Activated naive CD8-positive, alpha-beta T cell treated with anti-CD3 and anti-CD28 coated beads, Interleukin-2, amount 10 ng/mL, durations not matched to agents 7 days and 5 days (primary cell): ENCODE results near the gene CDON. TPM values are rescaled to one million over a fixed set of nuclear protein-coding genes. Genes with fewer than 3 reads are reported as not detected.

Experiments
- ATAC-seq: fragments of 150-1000 bp; cut with Tn5 transposase; one replicate; pipeline ENCODE4 v1.10.0; 2021; ENCODE audit warnings: low read depth, moderate library complexity
- POLR2A ChIA-PET: fragments of 350-600 bp; sonication (Branson Sonifier 250); formaldehyde crosslinking; loops from one replicate; lab custom pipeline; 2021; ENCODE audit warnings: antibody characterized with exemption; lab: Charles Lee
- DNase-seq: peaks from one replicate; pipeline ENCODE4 v3.0.0; 2021
- H3K27ac Mint-ChIP-seq: one replicate; pipeline ENCODE4 v1.8.0; 2022; ENCODE audit warnings: mild to moderate bottlenecking, mixed read lengths
- H3K27me3 Mint-ChIP-seq: one replicate; pipeline ENCODE4 v1.8.0; 2022; ENCODE audit warnings: mild to moderate bottlenecking, moderate library complexity, mixed read lengths
- H3K36me3 Mint-ChIP-seq: one replicate; pipeline ENCODE4 v1.8.0; 2021; ENCODE audit warnings: mild to moderate bottlenecking, mixed read lengths
- H3K4me1 Mint-ChIP-seq: one replicate; pipeline ENCODE4 v1.8.0; 2021; ENCODE audit warnings: mixed read lengths
- H3K4me3 Mint-ChIP-seq: one replicate; pipeline ENCODE4 v1.8.0; 2022; ENCODE audit warnings: mild to moderate bottlenecking, moderate library complexity, mixed read lengths
- H3K9me3 Mint-ChIP-seq: one replicate; pipeline ENCODE4 v1.8.0; 2021; ENCODE audit warnings: mixed read lengths
- total RNA-seq, 2 experiments: library from RNA; stranded (reverse); gene quantifications; one replicate each; pipeline ENCODE4 v1.2.3, GENCODE V29; 2021

Gene CDON
- total RNA-seq, 2 experiments from 2014 or later, result 3.4 to 3.9 TPM

DNA sequence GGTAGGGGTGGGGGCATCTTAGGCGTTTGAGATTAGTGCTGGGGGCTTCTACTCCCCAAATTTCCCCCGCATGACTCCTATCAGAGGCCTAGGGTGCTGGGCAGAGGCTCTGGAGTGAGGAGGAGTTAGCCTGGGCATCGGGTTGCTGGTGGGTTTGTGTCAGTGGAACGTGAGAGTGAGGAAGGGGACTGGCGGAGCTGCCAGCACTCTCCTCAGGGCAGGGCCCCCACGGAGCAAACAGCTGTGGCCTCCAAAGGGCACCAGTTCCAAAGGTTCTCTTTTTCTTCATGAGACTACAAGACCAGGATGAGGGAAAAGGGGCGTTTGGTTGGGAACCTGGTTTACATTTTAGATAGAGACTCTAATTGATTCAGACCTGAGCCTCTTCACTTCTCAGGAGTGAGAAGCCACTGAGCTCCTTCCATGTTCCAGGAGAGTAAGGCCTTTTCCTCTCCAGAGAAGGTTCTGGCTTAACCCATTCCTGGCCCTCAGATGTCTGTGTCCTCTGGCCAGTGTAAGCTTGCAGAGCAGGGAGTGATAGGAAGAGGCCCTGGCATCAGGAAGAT lies 35.6 kb upstream of the CDON start:
- Mint-ChIP-seq H3K36me3 (no peaks in the 10 kb centered on the region), H3K27me3 (peaks cover 6% of the 10 kb centered on the region), H3K4me3 (no peak overlapping the region), H3K4me1 (no peaks in the 10 kb centered on the region), H3K27ac (no peak overlapping the region), H3K9me3 (no peaks in the 10 kb centered on the region)
- POLR2A ChIA-PET, result no interaction called here
- ATAC-seq (no peak), DNase-seq (no peak)

DNA sequence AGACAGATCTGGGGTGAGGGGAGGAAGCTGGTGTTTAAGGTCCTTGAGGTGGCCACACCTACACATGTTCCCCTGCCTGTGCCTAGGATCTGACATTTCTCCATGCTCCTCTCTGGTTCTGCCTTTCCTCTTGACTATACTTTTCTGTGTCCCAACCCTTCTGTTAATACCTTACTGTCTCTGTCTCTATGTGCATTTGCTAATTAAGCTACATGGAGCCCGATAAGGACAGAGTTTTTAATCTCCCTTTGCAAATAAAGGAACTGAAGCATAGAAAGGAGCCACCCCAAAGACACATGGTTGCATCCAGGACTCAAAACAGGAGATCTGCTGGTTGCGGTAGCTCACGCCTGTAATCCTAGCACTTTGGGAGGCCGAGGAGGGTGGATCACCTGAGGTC lies 33.1 kb upstream of the CDON start:
- Mint-ChIP-seq H3K4me1 (no peaks in the 10 kb centered on the region), H3K36me3 (no peaks in the 10 kb centered on the region), H3K27me3 (peaks cover 13% of the 10 kb centered on the region), H3K27ac (no peak overlapping the region), H3K9me3 (no peaks in the 10 kb centered on the region), H3K4me3 (no peak overlapping the region)
- POLR2A ChIA-PET, result no interaction called here
- DNase-seq (no peak), ATAC-seq (no peak)

DNA sequence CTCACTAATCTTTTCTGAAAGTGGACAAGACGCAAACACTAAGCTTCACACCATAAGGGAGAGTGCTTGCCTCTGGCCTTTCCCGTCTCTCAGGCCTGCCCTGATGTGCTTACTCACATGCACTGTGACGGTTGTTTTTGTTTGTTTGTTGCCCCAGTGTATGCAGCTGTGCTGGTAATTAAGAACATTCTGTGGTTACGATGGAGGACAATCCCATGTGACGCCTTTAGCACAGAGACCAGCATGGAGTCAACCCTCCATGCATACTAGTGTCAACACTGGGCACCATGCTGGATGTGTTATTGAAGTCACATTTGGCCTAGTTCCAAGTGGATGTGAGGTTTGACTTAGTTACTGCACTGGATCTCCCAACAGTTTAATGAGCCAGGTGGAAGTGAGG lies 27.8 kb upstream of the CDON start:
- peaks cover under 1% of the 10 kb centered on the region for H3K4me1 Mint-ChIP-seq

DNA sequence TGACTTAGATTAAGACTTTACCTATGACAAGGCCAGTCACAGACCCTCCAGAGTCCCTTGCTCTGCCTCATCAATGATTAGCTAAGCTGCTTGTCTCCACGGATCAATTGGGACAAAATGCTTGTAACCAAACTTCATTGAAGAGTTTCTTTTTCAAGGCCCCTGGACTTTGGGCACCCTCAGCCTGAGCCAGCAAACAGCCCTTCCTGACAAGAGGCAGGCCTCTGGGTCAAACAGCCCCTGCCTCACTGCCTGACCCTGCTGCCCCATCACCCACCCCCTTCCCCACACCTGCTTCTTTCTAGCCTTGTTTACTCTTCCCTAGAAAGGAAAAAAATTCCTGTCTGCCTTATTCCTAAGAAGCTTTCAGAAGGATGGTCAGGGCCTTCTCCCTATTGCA lies 26.3 kb upstream of the CDON start:
- peaks cover 9% of the 10 kb centered on the region for H3K4me1 Mint-ChIP-seq
- H3K36me3 Mint-ChIP-seq, result no peaks in the 10 kb centered on the region
- ATAC-seq (no peak), DNase-seq (no peak)
- POLR2A ChIA-PET, result no interaction called here
- no peak overlapping the region for H3K27ac Mint-ChIP-seq
- H3K4me3 Mint-ChIP-seq, result no peak overlapping the region
- H3K27me3 Mint-ChIP-seq, result peaks cover 7% of the 10 kb centered on the region
- H3K9me3 Mint-ChIP-seq, result peaks cover 1% of the 10 kb centered on the region

More for the DNA sequence above, 27.8 kb upstream of the CDON start:
- Mint-ChIP-seq H3K9me3 (peaks cover 1% of the 10 kb centered on the region), H3K27me3 (peaks cover 10% of the 10 kb centered on the region), H3K27ac (no peak overlapping the region), H3K36me3 (no peaks in the 10 kb centered on the region), H3K4me3 (no peak overlapping the region)
- no peak for DNase-seq
- POLR2A ChIA-PET, result no interaction called here
- ATAC-seq, result no peak

DNA sequence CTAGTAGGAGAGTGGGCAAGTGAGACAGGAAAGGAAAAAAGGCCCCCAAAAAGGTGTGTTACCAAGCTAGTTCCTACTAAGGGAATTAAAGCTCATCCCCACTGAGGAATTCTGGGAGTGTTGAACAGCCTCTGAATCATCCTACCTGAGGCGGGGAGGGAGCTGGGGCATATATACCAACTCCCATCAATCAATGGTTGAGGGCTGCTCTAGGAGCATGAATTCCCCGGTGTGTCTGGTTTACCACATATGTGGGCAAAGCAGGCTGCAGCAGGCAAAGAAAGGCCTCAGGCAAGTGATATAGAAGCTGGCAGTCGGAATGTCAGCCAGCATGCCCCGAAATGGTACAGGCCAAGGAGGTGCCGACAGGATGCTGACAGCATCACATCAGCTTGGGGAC lies 23.6 kb upstream of the CDON start:
- Mint-ChIP-seq H3K4me3 (no peak overlapping the region), H3K9me3 (peaks cover 1% of the 10 kb centered on the region), H3K27ac (no peak overlapping the region), H3K36me3 (no peaks in the 10 kb centered on the region), H3K27me3 (peaks cover 6% of the 10 kb centered on the region), H3K4me1 (peaks cover 20% of the 10 kb centered on the region)
- DNase-seq (no peak), ATAC-seq (no peak)
- POLR2A ChIA-PET, result no interaction called here

DNA sequence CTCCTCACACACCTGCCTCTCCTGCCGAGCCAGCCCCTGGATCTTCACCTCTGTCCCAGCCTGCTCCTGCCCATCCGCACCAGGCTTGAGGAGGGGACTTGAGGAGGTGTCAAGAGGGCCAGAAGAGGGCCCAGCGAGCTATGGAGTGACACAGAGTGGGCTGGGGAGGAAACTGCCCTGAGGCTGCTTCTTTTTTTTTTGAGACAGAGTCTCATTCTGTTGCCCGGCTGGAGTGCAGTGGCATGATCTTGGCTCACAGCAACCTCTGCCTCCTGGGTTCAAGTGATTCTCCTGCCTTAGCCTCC lies 21.9 kb upstream of the CDON start:
- Mint-ChIP-seq H3K36me3 (no peaks in the 10 kb centered on the region), H3K4me3 (peak overlapping the region; percentile 81), H3K27ac (peak overlapping the region; percentile 98), H3K9me3 (peaks cover 1% of the 10 kb centered on the region), H3K4me1 (peaks cover 20% of the 10 kb centered on the region), H3K27me3 (peaks cover 4% of the 10 kb centered on the region)
- POLR2A ChIA-PET, result interaction anchor here (0.7 to 1.7 kb wide), 6 partner anchors 8 to 197 kb away, joined by 3 to 10 read pairs (median 5); partner anchors contain the start of genes CDON, FOXRED1, HYLS1 and PUS3
- DNase-seq (no peak), ATAC-seq (peak; percentile 12)

DNA sequence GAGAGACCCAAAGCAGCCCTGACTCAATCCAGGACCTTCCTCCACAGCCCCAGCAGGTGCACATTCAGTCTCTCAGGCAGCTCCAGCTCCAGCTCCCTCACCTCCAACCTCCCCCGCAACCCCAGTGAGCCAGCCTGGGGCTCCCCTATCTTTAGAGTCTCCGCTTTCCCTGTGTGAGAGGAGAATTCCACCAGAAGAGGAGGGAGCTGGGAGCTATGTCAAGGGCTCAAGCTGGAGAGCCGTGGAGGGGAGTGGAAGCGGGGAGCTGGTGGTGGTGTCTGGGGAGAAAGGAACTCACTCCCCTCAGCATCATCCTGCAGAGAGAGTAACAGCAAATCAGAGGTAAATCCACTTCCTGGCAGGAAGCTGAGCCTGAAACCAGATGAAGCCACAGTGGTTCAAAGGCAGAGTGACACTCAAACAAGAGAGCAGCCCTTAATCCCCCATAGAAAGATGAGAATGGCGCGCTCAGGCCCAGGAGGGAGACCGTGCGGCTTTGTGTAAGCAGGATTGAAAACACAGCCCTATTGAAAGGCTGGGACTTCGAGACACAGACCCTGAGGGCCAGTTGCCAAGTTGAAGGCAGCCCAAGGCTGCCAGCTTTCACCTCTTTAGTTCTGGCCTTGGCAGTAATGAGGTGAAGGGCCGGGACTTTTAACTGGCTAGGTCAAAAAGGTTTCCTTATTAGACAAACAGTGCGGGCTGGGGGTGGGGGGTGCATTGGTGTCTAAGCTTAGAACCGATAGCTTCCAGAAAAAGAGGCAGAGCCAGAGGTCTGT lies 21.4 kb upstream of the CDON start:
- DNase-seq (peak; percentile 59), ATAC-seq (peak; percentile 98)
- Mint-ChIP-seq H3K4me3 (peak overlapping the region; percentile 81), H3K27me3 (peaks cover 5% of the 10 kb centered on the region), H3K36me3 (no peaks in the 10 kb centered on the region), H3K27ac (peak overlapping the region; percentile 98), H3K4me1 (peaks cover 20% of the 10 kb centered on the region), H3K9me3 (peaks cover 1% of the 10 kb centered on the region)
- POLR2A ChIA-PET, result interaction anchor here (0.7 to 1.7 kb wide), 7 partner anchors 9 to 199 kb away, joined by 3 to 10 read pairs (median 4); partner anchors contain the start of genes CDON, FOXRED1, HYLS1 and PUS3

DNA sequence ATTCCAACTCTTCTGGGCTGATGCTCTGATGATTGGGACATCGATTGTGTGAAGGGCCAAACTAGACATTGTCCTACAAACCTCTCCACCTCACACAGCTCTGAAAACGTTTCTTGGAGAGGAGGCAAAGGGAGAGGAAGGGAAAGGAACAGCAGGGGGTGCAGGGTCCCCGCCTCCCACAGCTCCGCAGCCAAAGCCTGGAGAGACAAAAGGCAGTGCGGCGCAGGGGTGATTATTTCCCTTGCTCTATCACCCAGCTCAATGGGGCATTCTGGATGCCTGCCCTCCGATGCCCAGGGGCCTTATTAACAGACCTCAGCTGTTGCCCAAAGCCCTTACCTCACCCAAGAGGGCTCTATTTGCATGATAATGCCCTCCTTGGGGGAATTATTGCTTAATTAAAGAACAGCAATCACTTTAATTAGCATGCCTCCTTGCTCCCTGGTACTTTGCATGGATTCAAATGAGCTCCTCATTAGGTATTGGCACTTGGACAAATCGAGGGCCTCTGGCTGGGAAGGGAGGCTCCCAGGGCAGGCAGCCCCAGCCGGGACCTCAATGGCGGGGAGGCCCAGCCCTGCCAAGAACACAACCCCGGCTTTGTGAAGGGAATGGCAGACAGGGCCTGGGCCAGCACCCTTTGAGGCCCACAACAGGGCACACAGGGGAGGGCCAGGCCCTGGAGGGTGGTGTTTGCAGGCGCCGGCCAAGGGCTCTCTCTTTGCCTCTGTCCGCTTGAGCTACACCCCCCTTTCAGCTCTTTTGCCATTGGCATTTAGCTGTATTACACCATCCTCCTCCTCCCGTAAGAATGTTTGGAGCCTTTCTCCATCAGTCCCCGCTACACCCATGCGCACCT lies 19.8 kb upstream of the CDON start:
- no peak for DNase-seq
- Mint-ChIP-seq H3K4me3 (no peak overlapping the region), H3K27ac (peak overlapping the region; percentile 98), H3K4me1 (peaks cover 20% of the 10 kb centered on the region), H3K27me3 (peaks cover 5% of the 10 kb centered on the region), H3K36me3 (no peaks in the 10 kb centered on the region), H3K9me3 (peaks cover 1% of the 10 kb centered on the region)
- POLR2A ChIA-PET, result interaction anchor here (1.3 kb wide), 1 partner anchor 201 kb away, joined by 3 read pairs; the partner anchor contains the start of gene TIRAP
- ATAC-seq, result no peak

DNA sequence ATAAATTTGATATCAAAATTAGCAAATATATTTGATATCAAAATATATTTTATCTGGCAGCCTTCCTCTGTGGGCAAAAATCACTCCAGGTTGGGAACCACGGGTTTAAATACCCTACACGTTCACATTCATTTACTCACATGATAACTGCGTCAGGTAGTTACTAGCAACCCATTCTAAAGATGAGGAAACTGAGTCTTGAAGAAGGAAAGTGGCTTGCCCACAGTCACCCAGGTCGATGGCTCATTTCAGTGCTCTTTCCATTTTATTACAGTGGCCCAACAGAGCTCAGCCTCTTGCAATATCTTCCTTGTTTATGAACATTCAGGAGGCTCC lies 19.2 kb upstream of the CDON start:
- Mint-ChIP-seq H3K36me3 (no peaks in the 10 kb centered on the region), H3K4me3 (no peak overlapping the region), H3K4me1 (peaks cover 20% of the 10 kb centered on the region), H3K9me3 (peaks cover 1% of the 10 kb centered on the region), H3K27ac (peak overlapping the region; percentile 38), H3K27me3 (peaks cover 5% of the 10 kb centered on the region)
- POLR2A ChIA-PET, result no interaction called here
- ATAC-seq (no peak), DNase-seq (no peak)

DNA sequence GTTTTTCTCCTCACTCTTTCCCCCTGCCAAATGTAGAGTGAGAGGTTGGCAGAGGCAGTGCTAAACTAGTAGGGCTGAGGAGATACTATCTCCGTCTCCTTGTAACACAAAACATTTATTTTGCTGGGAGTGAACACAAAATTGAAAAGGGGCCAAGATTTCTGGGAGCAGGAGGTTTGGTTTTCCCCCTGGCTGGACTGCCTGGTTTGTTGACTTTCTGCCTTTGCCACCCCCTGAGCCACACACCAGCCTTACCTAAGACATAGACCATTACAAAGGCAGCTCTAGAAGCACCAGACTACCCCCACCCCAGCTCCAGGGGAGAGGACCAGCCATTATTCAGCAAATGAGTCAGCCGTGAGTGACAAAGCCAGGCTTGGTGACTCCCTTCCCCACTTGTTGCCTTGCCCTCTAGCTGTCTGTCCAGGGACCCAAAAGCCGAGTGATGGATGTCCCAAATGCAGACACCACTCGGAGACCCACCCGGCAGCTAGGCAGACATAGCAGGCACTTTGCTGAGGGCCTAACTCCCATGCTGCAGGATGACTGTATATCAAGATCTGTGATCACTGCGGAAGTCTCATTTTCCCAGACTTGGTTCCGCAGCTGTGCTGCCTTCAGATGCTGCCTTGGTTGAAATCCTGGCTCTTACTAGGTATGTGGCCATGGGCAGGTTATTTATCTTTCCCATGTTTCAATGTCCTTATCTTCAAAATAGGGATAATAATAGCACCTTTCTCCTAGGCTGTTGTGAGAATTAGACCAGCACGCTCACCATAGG lies 17.7 kb upstream of the CDON start:
- ATAC-seq, result no peak
- no peaks in the 10 kb centered on the region for H3K9me3 Mint-ChIP-seq
- H3K27me3 Mint-ChIP-seq, result peaks cover 5% of the 10 kb centered on the region
- no peaks in the 10 kb centered on the region for H3K36me3 Mint-ChIP-seq
- H3K27ac Mint-ChIP-seq, result no peak overlapping the region
- POLR2A ChIA-PET, result no interaction called here
- no peak for DNase-seq
- H3K4me3 Mint-ChIP-seq, result no peak overlapping the region
- peaks cover 18% of the 10 kb centered on the region for H3K4me1 Mint-ChIP-seq

DNA sequence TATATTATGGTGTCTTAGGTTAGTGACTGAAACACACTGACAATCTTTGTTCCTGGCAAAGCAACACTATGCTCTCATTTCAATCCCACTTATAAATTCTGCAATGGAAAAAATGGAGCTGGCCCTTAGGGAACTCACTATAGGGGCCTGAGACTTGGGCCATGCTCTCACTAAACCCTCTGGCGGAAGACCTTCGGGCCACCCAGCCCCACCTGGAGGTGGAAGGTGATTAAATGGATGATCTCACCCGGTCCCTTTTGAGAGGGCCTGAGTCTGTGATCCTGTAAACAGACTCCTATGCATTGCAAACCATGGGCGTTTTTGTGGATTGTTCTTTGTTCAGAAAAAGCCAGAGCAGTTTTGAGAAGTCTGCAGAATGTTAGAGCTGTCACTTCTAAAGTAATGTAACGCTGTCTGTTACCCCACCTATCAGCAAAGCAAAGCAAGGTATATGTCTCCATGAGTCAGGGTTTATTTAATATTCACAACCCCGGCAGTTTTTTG lies 17.0 kb upstream of the CDON start:
- Mint-ChIP-seq H3K27ac (no peak overlapping the region), H3K36me3 (no peaks in the 10 kb centered on the region), H3K4me3 (no peak overlapping the region), H3K4me1 (peaks cover 17% of the 10 kb centered on the region), H3K27me3 (peaks cover 5% of the 10 kb centered on the region), H3K9me3 (no peaks in the 10 kb centered on the region)
- POLR2A ChIA-PET, result no interaction called here
- DNase-seq (no peak), ATAC-seq (no peak)

DNA sequence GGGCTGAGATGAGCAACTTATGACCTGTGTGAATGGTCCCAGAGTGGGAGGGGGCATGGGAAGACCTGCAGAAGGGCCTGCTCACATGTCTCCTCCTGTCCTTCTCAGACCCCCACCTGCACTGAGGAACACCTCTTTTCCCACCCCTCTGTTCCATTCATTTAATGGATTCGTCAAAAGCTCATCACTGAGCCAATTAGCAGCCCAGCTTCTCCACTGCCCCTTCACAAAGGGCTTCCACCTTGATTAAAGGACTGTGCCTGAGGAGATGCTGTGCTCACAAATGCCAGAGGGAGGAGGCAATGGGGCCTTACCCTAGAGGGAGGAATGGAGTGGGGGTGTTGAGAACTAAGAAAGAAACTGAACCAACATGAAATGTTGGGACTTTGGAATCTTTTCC lies 14.0 kb upstream of the CDON start:
- POLR2A ChIA-PET, result no interaction called here
- Mint-ChIP-seq H3K27me3 (peaks cover 8% of the 10 kb centered on the region), H3K36me3 (no peaks in the 10 kb centered on the region), H3K4me1 (no peaks in the 10 kb centered on the region), H3K27ac (no peak overlapping the region), H3K9me3 (no peaks in the 10 kb centered on the region), H3K4me3 (no peak overlapping the region)
- ATAC-seq (no peak), DNase-seq (no peak)
